Measurements from ENCODE around the gene CTTNBP2NL.
A peak's percentile ranks its signal among the peaks of the same experiment; 100 is the strongest.

Gene CTTNBP2NL, protein sequence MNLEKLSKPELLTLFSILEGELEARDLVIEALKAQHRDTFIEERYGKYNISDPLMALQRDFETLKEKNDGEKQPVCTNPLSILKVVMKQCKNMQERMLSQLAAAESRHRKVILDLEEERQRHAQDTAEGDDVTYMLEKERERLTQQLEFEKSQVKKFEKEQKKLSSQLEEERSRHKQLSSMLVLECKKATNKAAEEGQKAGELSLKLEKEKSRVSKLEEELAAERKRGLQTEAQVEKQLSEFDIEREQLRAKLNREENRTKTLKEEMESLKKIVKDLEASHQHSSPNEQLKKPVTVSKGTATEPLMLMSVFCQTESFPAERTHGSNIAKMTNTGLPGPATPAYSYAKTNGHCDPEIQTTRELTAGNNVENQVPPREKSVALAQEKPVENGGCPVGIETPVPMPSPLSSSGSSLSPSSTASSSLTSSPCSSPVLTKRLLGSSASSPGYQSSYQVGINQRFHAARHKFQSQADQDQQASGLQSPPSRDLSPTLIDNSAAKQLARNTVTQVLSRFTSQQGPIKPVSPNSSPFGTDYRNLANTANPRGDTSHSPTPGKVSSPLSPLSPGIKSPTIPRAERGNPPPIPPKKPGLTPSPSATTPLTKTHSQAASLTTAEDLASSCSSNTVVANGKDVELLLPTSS

DNA sequence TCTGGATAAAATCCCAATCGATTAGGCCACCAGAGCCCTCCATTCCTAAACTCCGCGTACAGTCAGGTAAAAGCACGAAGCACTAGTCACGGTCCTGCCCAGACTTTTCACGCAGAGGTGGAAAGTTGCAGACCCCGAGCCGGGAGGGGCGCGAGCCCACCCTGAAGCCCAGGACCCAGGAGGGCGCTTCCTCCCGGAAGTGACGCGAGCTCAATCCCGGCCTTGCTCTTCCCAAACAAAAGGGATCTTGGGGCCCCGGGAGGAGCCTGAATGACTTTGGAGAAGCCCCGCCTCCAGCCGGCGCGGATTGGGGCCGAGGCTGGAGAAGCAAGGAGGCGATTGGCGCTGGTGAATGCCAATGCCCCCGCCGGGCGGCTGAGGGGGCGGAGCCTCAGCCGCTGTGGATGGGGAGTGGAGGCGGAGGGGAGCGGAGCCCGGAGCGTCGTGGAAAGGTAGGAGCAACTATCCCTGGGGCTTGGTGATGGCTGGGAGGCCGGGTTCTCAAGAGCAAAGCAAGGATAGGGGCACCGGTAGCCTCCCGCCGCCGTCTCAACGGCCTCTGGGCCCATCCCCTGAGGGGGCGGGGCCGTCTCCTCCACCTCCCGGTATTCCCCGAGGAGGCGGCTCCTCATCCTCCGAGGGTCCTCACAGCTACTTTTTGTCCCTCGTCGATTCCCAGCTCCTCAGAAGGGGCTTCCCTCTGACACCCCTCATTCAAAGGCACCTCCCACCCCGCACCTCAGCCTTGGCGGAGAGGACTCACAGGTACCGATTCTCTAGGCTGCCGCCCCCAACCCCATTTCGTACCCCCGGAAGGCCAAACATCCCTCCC lies at the start of gene CTTNBP2NL:
Gene CTTNBP2NL, plus strand, starts transcription at position 394 of the 832 bp plus-strand sequence. CDS start 19,952 bp downstream, outside the sequence.
- peak; percentile 86 for DNase-seq (ENCODE audit: low spot score)

DNA sequence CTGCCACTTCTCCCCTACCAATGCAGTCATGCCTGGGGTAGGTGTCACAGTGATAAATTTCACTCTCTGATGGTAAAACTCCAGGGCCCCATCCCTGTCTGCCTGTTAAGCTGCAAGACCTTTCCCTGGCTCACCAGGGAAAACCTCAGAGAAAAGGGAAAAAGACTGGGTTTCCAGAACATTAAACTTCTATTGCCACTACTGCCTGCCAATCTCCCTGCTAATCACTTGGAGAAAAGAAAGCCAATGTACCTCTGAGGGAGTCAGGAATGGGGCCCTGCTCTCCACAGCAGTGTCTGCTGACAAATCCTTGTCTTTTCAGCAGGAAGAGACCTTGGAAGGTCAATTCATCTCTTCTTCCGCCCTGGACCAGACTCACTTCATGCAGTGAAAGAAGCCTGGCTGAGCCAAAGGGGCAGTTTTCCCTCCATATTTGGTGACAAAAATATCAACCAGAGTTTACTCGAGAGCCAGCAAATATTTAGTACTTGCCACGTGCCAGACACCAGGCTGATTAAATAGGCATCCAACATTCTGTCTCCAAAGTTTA lies 49.1 kb upstream of the CTTNBP2NL start:
- no peak for DNase-seq (ENCODE audit: low spot score)

DNA sequence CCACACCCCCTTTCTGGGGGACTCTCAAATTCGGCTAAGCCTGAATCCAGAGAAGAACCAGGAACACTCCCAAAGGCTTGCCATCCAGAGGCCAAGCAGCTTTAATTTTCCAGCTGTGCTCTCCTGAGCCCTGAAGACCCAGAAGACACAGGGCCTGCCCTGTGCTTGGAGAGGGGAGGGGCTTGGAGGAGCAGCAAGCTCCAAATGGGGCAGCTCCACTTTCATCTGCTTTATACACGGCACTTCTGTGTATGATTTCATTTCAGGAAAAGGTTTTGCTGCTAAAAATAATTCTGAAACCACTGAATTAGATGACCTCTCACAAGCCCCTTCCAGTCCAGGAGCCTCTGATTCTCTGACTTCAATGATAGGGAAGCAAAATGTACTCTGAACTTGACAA lies 39.2 kb upstream of the CTTNBP2NL start:
- no peak for DNase-seq (ENCODE audit: low spot score)

DNA sequence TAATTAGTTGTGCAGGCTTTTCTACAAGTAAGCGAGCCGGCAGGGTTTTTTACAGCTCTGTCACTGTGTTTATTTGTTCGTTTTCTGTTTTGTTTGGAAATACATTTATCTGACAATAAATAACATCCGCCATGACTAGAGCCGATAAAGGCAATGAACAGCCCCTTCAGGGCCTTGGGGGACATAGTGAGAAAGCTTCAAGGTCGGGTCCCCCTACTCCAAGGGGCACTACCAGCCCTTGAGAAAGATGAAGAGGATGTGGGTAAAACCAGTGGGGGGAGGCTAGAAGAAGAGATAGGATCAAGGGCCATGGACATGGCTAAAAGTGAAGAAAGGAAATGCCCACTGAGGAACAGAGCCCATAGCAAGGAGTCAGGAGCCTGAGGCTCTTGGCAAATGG lies 38.5 kb upstream of the CTTNBP2NL start:
- no peak for DNase-seq (ENCODE audit: low spot score)

DNA sequence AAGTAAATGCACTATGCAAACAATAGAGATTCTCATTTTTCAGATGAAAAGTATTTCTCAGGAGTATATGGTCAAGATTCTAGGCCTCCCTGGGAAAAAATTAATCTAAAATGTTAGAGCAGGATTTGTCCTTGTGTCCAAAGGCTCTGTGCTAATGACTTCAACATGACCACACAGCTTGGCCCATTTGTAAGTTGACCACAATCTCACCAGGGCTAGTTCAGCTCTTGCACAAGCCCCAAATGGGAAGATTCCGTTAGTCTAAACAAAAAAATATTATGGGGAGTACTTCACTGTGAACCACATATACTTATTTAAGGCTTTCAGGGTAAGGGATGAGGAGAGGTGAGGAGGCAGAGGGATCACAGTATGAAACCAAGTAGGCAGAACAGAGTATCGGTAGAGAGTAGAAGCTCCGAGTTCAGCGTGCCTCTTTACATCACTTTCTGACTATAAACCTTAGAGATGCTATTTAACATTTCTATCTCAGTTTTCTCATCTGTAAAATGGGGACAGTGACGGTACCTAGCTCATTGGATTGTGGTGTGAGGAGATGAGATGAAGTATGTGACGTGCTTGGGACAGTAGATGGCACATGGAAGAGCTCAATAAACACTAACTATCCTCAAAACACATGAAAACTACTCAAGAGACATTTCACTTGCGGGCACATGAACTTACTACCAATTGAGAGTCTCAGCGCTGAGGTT lies 37.8 kb upstream of the CTTNBP2NL start:
- DNase-seq (ENCODE audit: low spot score), result no peak

DNA sequence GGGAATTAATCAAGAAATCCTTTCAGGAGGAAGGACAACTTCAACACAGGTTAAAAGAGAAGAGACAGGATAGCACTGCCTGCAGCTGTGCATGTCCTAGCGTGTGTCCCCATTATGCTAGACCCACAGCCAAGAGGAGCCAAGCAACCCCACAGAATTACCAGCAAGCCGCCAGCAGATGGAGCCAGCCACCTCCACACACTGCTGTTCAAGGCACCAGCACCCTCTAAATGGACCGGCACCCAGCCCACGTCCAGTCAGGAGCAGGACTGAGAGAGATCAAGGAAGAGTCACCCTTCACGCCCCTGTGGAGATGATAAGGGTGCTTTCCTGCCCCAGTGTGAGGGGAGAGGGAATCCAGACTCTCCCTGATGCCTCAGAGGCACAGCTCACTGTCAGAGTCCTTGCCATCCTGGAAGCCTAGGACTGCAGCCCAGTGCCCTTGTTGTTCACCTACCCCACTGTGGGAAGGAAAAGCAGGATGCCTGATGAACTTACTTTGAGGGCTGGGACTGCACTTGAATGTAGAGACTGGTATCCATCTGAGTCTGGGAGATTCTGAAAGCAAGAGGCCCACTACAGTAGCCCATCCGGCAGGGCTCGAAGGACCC lies 37.1 kb upstream of the CTTNBP2NL start:
- peak; percentile 16 for DNase-seq (ENCODE audit: low spot score)

DNA sequence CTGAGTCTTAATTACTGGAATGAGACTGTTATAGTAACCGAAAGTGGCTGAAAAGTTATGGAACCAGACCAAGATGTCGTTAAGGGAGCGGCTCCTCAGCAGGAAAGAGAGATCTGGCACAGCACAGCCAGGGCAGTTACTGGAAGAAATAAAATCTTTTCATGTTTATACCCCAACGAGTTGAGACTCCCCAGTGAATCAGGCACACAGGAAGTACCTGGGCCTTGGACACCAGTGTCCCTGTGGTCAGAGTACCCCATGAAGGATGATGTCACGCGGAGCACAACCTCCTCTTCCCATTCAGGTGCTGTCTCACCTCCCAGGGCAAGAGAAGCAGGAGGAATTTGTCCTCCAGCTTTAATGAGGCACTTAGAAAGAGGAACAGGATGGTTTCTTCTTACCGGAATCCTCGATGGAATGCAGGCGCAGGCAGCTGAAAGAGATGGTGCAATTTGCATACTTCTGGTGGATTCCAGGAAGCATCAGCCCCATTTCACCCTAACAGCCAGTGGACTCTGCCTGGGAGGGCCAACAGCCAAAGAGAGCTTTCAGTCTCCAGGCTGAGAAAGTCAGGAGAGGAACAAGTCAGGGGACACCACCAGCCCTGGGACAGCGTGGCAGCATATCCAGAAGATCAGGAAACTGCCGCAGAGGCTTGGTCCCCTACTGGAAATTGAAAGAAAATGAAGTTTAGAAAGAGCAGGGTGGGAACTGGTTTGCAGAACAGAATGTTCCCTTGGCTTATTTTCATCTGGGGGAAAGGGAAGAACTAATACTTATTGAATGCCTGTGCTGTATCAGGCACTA lies 35.9 kb upstream of the CTTNBP2NL start:
- no peak for DNase-seq (ENCODE audit: low spot score)

DNA sequence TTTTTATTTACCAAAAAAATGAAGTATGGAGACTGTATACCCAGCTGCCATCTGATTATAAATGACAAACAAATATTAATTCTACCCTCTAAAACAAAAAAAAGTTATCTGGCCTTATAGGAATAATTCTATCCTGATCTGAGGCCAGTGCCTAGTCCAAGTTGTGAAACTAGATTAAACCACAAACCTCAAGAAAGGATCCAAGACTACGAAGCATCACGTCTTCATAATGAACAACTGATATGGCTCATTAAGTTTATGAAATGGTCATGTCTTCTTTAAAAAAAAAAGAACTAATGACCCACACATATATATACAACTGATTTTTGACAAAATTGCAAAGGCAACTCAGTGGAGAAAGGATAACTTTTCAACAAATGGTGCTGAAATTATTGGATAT lies 32.4 kb upstream of the CTTNBP2NL start:
- no peak for DNase-seq (ENCODE audit: low spot score)

DNA sequence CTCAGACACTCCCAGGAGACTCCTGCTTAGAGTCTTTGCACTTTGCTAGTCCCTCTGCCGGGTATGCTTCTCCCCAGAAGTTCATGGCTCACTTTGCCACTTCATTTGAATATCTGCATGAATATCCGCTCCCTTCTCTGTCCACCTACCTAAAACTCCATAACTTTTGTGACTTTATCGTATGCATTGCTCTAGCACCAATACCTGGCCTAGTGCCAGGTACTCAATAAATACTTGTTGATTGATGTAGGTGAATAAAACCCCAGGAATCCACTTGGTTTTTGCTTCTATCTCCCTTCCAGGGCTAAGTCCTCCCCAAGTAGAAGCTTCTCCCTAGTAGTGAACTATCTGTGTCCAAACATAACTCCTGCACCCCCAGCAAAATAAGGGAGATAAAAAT lies 27.8 kb upstream of the CTTNBP2NL start:
- no peak for DNase-seq (ENCODE audit: low spot score)

DNA sequence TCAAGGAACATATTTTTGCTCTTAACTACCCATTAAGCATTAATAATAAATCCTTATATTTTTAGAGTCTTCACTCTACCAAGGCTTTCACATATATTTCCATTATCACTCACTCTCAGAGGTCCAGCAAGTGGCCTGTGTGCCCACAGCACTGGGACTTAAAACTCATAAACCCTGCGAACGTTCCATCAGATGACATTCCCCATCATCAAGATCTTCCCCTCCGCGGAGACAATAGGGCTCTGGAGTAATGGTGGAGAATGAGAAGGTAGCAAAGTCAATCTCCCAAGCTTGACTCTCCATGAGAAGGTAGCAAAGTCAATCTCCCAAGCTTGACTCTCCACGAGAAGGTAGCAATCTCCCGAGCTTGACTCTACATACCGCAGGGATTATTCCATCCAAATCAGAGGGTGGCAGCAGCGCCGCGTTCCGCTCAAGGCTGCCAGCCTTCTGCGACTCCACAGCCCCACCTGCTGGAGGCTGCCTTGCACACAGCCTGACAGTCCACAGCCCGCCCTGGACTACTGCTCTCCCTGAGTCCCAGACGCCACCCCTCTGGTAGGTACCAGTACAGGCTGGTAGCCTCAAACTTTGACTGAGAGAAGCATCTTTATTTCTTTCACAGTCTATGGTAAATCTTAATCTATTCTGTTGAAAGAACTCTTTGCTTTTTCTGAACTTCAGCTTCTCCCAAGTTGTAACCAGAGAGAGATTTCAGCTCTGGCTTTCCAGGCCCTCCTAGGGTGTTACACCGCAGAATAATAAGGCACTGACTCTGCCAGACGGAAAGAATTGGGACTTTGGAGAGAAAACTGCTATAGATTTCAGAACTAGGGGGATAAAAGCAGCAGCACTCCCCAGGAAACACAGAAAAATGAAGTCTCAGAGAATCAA lies 26.4 kb upstream of the CTTNBP2NL start:
- peak; percentile 54 for DNase-seq (ENCODE audit: low spot score)

DNA sequence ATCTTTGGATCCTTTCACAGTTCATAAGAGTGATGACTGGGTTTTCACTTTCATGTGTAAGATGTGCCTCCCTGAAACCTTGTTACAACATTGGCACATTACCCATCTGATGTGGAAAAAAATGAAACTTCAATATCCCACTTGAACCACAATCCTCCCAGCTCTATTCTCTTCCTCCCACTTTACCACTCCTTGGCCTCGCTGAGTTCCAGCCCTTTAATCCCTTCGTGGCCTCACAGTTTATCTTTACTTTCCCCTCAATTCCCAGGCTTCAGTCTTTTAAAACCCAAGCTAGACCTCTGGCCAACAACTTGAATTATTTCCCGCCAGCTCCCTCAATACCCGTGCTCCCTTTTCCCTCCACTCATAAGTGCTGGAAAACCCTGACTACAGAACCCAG lies 25.0 kb upstream of the CTTNBP2NL start:
- no peak for DNase-seq (ENCODE audit: low spot score)

DNA sequence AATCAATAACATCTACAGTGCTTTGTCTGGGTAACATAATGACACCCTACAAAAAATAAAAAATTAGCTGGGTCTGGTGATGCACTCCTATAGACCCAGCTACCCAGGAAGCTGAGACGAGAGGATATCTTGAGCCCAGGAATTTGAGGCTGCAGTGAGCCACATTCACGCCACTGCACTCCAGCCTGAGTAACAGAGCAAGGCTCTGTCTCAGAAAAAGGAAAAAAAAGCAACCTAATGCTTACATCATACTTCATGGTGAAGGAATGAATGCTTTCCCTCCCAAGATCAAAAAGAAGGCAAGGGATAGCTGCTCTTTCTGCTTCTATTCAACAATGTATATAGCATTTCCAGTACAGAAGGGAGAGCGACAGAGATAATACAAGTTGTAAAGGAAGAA lies 24.2 kb upstream of the CTTNBP2NL start:
- no peak for DNase-seq (ENCODE audit: low spot score)

DNA sequence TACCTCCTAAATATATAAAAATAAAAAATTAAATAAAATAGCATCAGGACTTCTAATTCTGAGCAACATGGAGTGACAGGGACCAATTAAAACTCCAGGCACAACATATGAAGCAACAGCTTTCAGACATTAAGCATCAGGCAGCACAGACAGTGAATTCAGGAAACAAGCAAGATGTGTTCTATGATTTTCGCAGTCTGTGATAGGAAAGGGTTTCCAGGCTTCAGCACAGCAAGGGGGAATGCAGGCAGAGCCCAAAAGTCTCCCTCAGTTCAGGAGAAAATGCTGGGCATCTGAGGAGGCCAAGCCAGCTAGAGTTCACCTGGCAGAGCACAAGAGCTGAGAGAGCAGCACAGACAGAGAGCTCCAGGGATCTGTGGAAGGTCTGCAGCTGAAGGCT lies 22.2 kb upstream of the CTTNBP2NL start:
- no peak for DNase-seq (ENCODE audit: low spot score)

DNA sequence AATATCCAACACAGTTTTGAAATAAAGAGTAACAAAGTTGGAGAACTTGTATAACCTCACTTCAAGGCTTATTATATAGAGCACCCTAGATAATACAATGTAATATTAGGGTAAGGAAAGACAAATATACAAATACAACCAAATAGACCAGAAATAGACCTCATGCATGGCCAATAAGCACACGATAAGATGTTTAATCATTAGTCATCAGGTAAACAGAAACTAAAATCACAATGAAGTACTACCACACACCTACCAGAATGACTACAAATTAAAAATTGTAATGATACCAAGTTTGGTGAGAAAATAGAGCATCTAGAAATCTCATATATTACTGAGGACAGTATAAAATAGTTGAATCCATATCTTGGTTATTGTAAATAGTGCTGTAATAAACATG lies 20.3 kb upstream of the CTTNBP2NL start:
- DNase-seq (ENCODE audit: low spot score), result no peak

DNA sequence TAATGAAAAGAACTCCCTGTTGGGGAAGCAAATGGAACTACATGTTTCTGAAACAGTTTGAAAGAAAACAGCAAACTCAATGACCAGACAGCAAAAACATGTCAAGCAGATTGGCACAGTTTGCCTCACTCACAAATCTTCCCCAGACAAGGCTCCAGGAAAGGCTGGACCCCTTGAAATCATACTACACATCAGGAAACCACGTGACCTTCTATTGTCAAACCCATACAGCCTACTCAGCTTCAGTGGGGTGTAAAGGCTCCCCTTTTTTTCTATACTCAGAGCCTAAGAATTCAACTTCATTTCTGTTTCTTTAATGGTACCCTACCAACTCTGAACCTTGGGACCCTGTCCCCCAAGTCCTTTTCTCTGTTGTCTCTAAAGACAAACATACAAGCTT lies 15.7 kb upstream of the CTTNBP2NL start:
- DNase-seq (ENCODE audit: low spot score), result no peak

DNA sequence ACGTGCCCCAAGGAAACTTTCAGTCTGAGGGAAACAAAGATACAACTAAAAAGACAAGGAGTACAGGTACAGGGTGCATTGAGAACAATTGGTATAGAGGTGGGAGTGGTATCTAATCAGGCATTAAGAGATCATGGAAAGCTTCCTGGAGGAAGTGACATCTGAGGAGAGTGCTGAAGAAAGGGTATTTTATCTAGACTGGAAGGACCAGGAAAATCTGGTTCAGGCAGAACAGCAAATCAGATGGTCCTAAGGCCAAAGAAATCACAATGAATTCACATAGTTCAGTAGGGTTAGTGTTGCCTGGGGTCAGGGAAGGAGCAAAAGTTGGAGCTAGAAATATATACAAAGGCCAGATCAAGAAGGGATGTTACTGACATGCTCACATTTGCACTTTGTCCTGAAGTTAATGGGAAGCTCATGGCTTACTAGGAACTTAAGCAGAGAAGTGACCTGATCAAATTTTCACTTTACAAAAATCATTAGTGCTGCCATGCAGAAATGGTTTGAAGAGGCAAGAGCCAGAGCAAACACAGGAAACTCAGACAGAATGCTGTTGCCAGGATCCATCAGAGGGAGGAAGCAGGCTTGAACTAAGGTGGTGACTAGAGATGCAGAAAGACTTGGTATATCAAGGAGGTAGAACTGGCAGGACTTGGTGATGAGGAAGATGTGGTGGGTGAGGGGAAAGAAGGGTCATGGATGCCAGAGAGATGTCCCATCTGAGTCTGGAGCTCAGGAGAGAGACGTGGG lies 14.5 kb upstream of the CTTNBP2NL start:
- no peak for DNase-seq (ENCODE audit: low spot score)

DNA sequence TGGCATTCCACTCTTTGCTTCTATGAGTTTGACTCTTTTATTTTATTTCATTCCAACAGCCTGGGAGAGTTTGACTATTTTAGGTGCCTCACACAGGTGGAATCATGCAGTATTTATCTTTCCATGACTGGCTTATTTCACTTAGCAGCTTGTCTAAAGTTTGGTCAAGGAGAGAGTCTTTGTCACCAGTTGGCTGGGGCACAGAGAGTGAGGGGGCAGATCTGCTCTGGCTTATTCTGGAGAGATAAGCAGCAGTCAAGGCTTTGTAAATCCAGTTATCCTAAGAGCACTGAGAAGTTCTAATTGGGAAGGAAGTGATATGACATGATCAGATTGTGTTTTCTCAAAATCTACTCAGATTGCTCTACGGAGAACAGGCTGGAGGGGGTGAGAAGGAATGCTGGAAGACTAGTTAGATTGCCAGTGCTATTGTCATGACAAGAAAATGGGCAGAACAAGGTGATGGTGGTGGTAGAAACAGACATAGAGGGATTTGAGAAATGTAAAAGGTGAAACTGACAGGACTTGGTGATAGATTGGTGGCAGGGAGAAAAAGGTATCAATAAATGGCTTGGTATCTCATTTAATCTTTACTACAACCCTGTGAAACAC lies 12.1 kb upstream of the CTTNBP2NL start:
- no peak for DNase-seq (ENCODE audit: low spot score)

DNA sequence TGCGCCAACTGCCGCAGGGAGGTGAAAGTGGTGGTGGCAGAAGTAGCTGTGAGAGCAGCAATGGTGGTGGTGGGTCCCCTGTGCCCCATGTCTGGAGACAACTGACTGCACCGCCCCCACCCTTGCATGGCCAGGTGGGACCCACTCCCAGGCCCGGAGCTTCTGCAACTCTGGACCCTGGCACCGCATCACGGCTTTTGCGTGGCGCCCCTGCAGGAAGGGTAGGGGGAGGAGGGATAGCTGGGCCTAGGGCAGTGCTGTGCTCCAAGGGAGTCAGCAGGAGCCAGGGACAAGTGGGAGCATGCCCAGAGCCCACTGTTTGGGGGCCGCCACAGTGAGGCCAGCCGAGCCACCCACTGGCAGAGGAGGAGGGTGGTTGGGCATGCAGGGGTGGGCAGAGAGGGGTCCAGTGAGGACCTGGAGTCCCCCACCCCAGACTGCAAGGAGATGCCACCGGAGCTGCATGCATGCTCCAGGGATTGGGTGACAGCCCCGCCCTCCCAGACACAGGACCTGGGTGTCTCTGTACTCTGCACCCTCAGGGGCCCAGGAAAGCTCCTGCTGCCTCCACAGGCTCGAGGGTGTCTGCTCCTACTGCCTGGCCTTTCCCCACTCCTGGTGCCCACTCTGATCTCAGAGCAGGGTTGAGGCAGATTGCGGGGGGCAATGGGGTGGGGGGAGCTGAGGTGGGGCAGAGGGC lies 9.8 kb upstream of the CTTNBP2NL start:
- no peak for DNase-seq (ENCODE audit: low spot score)
